Gastroesophageal sphincter (tissue), 3 donors: ENCODE results near the gene NACA.

Source experiments
- CTCF ChIP-seq, 4 experiments: fragments of 200-600 bp in 2 of 4; fragments of 450-650 bp in 2 of 4; sonication (generic) in 1 of 4; IDR thresholded peaks; one replicate each; pipeline ENCODE4 v1.5.1; 2017 to 2019; ENCODE audit warnings: antibody characterized with exemption in 4 of 4, mild to moderate bottlenecking in 2 of 4, moderate library complexity in 2 of 4
- POLR2A ChIP-seq, 2 donors: fragments of 450-650 bp; IDR thresholded peaks; one replicate each; pipeline ENCODE4 v1.6.1; 2017; ENCODE audit warnings: antibody characterized with exemption in 2 of 2, mild to moderate bottlenecking in 2 of 2, moderate library complexity in 1 of 2

- TF ChIP-seq CTCF (IDR thresholded peaks at IDR 0.05) (no peak), POLR2A (IDR thresholded peaks at IDR 0.05) (no peak)
Observed at GRCh38 chr12:56721721-56722120, 3.4 kb downstream of the NACA start.
